Gastroesophageal sphincter (tissue), 3 donors: ENCODE data around the gene FXYD6.

ENCODE experiments used
- EP300 ChIP-seq: sonication (generic); formaldehyde crosslinking; IDR thresholded peaks from one replicate; pipeline ENCODE4 v1.6.1; 2017; ENCODE audit warnings: antibody characterized with exemption, mild to moderate bottlenecking
- POLR2AphosphoS5 ChIP-seq: sonication (generic); formaldehyde crosslinking; IDR thresholded peaks from one replicate; pipeline ENCODE4 v1.6.1; 2017; ENCODE audit warnings: antibody characterized with exemption
- TF ChIP-seq, protein P1 (sequence below), 4 experiments: fragments of 200-600 bp in 2 of 4; fragments of 450-650 bp in 2 of 4; sonication (generic) in 1 of 4; IDR thresholded peaks; one replicate each; pipeline ENCODE4 v1.5.1; 2017 to 2019; ENCODE audit warnings: antibody characterized with exemption in 4 of 4, mild to moderate bottlenecking in 2 of 4, moderate library complexity in 2 of 4

DNA sequence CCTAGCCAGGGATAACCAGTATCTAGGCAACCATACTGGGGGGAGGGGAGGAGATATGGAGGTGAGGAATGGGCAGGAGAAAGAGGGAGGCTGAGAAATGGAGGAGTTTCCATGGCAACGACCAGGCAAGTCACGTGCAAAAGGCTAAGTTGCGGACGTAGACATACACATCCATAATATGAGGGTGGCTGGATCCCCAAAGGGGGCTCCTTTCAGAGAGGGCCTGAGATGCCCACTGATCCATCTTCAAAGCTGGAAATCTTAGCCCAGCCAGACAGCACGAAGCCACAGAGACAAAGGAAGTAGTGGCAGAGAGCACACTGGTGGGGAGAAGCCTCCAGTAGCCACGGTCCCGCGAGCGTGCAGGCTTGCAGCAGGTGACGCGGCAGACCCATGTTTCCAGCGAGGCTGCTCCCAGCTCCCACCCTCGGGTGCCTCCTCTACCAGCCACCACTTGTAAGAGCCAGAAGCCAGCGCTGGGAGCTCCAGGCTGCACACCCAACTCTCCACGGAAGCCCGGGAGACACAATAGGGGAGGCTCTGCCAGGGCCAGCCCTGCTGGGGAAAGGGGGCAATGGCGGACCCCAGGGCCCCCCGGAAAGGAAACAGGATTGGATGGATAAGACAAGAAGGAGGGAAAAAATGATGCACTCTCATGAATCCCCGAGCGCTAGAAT is 938 bp downstream of the FXYD6 start:
- TF ChIP-seq, protein P1, sequence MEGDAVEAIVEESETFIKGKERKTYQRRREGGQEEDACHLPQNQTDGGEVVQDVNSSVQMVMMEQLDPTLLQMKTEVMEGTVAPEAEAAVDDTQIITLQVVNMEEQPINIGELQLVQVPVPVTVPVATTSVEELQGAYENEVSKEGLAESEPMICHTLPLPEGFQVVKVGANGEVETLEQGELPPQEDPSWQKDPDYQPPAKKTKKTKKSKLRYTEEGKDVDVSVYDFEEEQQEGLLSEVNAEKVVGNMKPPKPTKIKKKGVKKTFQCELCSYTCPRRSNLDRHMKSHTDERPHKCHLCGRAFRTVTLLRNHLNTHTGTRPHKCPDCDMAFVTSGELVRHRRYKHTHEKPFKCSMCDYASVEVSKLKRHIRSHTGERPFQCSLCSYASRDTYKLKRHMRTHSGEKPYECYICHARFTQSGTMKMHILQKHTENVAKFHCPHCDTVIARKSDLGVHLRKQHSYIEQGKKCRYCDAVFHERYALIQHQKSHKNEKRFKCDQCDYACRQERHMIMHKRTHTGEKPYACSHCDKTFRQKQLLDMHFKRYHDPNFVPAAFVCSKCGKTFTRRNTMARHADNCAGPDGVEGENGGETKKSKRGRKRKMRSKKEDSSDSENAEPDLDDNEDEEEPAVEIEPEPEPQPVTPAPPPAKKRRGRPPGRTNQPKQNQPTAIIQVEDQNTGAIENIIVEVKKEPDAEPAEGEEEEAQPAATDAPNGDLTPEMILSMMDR (IDR thresholded peaks at IDR 0.05) = no peak
- no peak for TF ChIP-seq POLR2AphosphoS5
- no peak for TF ChIP-seq EP300
